Panc1 (cell line): Measurements from ENCODE around the gene IMPG2. TPM values are rescaled to one million over a fixed set of nuclear protein-coding genes. Genes with fewer than 3 reads are reported as not detected.

ENCODE experiments used
- total RNA-seq: library from RNA; stranded (reverse); gene quantifications from one replicate; pipeline ENCODE4 v1.2.1, GENCODE V29; 2021; ENCODE audit not compliant: unreplicated experiment

The IMPG2 gene
- total RNA-seq, 1 experiment from 2014 or later: 0.10 TPM

Other genes starting within 250 kb of the IMPG2 start
- gene SENP7, start 192.6 kb upstream of the IMPG2 start, total RNA-seq: 10.1 TPM
- gene TRMT10C, start 241.3 kb upstream of the IMPG2 start, total RNA-seq: 35.0 TPM